WTC11 (cell line): ENCODE measurements around the gene KRT82. TPM values are rescaled to one million over a fixed set of nuclear protein-coding genes. Genes with fewer than 3 reads are reported as not detected.
A peak's percentile ranks its signal among the peaks of the same experiment; 100 is the strongest.

Experiments used
- ATAC-seq: fragments of 200-7000 bp; cut with Tn5 transposase; 2 replicates; pipeline ENCODE4 v1.10.0; 2021; ENCODE audit warnings: mild to moderate bottlenecking, moderate library complexity
- CTCF ChIA-PET: fragments of 300-600 bp; sonication (Branson Sonifier 250); formaldehyde crosslinking; loops from one replicate; lab custom pipeline; 2021; ENCODE audit warnings: antibody characterized with exemption; lab: Charles Lee
- POLR2A ChIA-PET: fragments of 350-600 bp; sonication (Branson Sonifier 250); formaldehyde crosslinking; loops from one replicate; lab custom pipeline; 2021; ENCODE audit warnings: antibody characterized with exemption; lab: Charles Lee
- DNase-seq: peaks from one replicate; pipeline ENCODE4 v3.0.0; 2021; ENCODE audit warnings: low spot score
- H3K27ac Mint-ChIP-seq: 2 replicates; pipeline ENCODE4 v1.8.0; 2021; ENCODE audit warnings: mixed read lengths
- H3K27me3 Mint-ChIP-seq: 2 replicates; pipeline ENCODE4 v1.8.0; 2021; ENCODE audit warnings: low read depth, mild to moderate bottlenecking, moderate library complexity, mixed read lengths
- H3K36me3 Mint-ChIP-seq: 2 replicates; pipeline ENCODE4 v1.8.0; 2021; ENCODE audit warnings: mixed read lengths
- H3K4me1 Mint-ChIP-seq: 2 replicates; pipeline ENCODE4 v1.8.0; 2022; ENCODE audit warnings: mixed read lengths
- H3K4me3 Mint-ChIP-seq: 2 replicates; pipeline ENCODE4 v1.8.0; 2021; ENCODE audit warnings: mild to moderate bottlenecking, moderate library complexity, mixed read lengths
- H3K9me3 Mint-ChIP-seq: 2 replicates; pipeline ENCODE4 v1.8.0; 2021; ENCODE audit warnings: mixed read lengths
- CBFB ChIP-seq: sonication (generic); formaldehyde crosslinking; IDR thresholded peaks from 2 replicates; pipeline ENCODE4 v1.8.1; 2022; ENCODE audit warnings: mild to moderate bottlenecking, low read depth, missing genetic modification reagents
- CREB1 ChIP-seq: sonication (generic); formaldehyde crosslinking; IDR thresholded peaks from 2 replicates; pipeline ENCODE4 v1.8.0; 2023; ENCODE audit warnings: mild to moderate bottlenecking, missing genetic modification reagents
- CREM ChIP-seq: sonication (generic); formaldehyde crosslinking; IDR thresholded peaks from 2 replicates; pipeline ENCODE4 v1.8.1; 2022; ENCODE audit warnings: mild to moderate bottlenecking, missing genetic modification reagents, moderate library complexity
- E2F5 ChIP-seq: sonication (generic); formaldehyde crosslinking; IDR thresholded peaks from 2 replicates; pipeline ENCODE4 v1.8.1; 2022; ENCODE audit warnings: mild to moderate bottlenecking, moderate library complexity, missing genetic modification reagents
- ELF4 ChIP-seq: sonication (generic); formaldehyde crosslinking; IDR thresholded peaks from 2 replicates; pipeline ENCODE4 v1.8.1; 2022; ENCODE audit warnings: low read depth, mild to moderate bottlenecking, moderate library complexity, missing genetic modification reagents
- ETV6 ChIP-seq: sonication (generic); formaldehyde crosslinking; IDR thresholded peaks from 2 replicates; pipeline ENCODE4 v1.8.1; 2022; ENCODE audit warnings: mild to moderate bottlenecking, missing genetic modification reagents
- FOXP1 ChIP-seq: sonication (generic); formaldehyde crosslinking; IDR thresholded peaks from 2 replicates; pipeline ENCODE4 v1.8.0; 2022; ENCODE audit warnings: missing genetic modification reagents, mild to moderate bottlenecking, moderate library complexity, borderline replicate concordance
- GTF2I ChIP-seq: fragments of 250-450 bp; sonication (Bioruptor Pico); conservative IDR thresholded peaks from 2 replicates; pipeline ENCODE4 v1.4.0; 2021; ENCODE audit warnings: mild to moderate bottlenecking
- MAX ChIP-seq: sonication (generic); formaldehyde crosslinking; IDR thresholded peaks from 2 replicates; pipeline ENCODE4 v1.8.0; 2022; ENCODE audit warnings: mild to moderate bottlenecking, missing genetic modification reagents
- MLX ChIP-seq: sonication (generic); formaldehyde crosslinking; IDR thresholded peaks from 2 replicates; pipeline ENCODE4 v1.8.1; 2023; ENCODE audit warnings: mild to moderate bottlenecking, missing genetic modification reagents, moderate library complexity
- TCF7 ChIP-seq: sonication (generic); formaldehyde crosslinking; IDR thresholded peaks from 2 replicates; pipeline ENCODE4 v1.8.0; 2022; ENCODE audit warnings: mild to moderate bottlenecking, low read depth, missing genetic modification reagents, moderate library complexity
- ZNF232 ChIP-seq: sonication (generic); formaldehyde crosslinking; IDR thresholded peaks from 2 replicates; pipeline ENCODE4 v1.8.0; 2022; ENCODE audit warnings: mild to moderate bottlenecking, missing genetic modification reagents
- ZNF263 ChIP-seq: sonication (generic); formaldehyde crosslinking; IDR thresholded peaks from 2 replicates; pipeline ENCODE4 v1.8.1; 2022; ENCODE audit warnings: low read depth, mild to moderate bottlenecking, moderate library complexity, missing genetic modification reagents
- ZNF425 ChIP-seq: fragments of 250-450 bp; sonication (Bioruptor Pico); conservative IDR thresholded peaks from 2 replicates; pipeline ENCODE4 v1.9.0; 2021; ENCODE audit warnings: mild to moderate bottlenecking
- ZNF512 ChIP-seq: sonication (generic); formaldehyde crosslinking; IDR thresholded peaks from 2 replicates; pipeline ENCODE4 v1.8.1; 2022; ENCODE audit warnings: missing genetic modification reagents, borderline replicate concordance
- ZSCAN18 ChIP-seq: fragments of 250-450 bp; sonication (Bioruptor Pico); IDR thresholded peaks from 2 replicates; pipeline ENCODE4 v2.1.2; 2022; ENCODE audit warnings: mild to moderate bottlenecking, moderate library complexity
- total RNA-seq: library from RNA; stranded (reverse); gene quantifications from 3 replicates; pipeline ENCODE4 v1.2.3, GENCODE V29; 2021

The KRT82 gene
- total RNA-seq, 1 experiment from 2014 or later, result not detected

GRCh38 chr12:52371716-52372115, 34.4 kb downstream of the KRT82 start (continued):
- TF ChIP-seq FOXP1 (no peak), CBFB (no peak), ZNF512 (no peak), CREM (CRISPR knock-in tag) (no peak), ETV6 (CRISPR knock-in tag) (no peak)

GRCh38 chr12:52370926-52371608, 35.1 kb downstream of the KRT82 start:
- H3K4me1 Mint-ChIP-seq, result no peaks in the 10 kb centered on the region
- H3K4me3 Mint-ChIP-seq, result no peak overlapping the region
- ChIA-PET CTCF (interaction anchor here (0.5 to 3.2 kb wide), 10 partner anchors 9 to 509 kb away, joined by 3 to 21 read pairs (median 6); no protein-coding TSS in a partner anchor), POLR2A (no interaction called here)
- H3K27me3 Mint-ChIP-seq, result no peaks in the 10 kb centered on the region
- no peaks in the 10 kb centered on the region for H3K36me3 Mint-ChIP-seq
- DNase-seq (no peak), ATAC-seq (no peak)
- H3K27ac Mint-ChIP-seq, result 0 out of 2 replicates have a peak overlapping the region, but pooled peaks have one; percentile 6
- no peaks in the 10 kb centered on the region for H3K9me3 Mint-ChIP-seq
- TF ChIP-seq MLX (no peak), ZNF232 (no peak), ELF4 (CRISPR knock-in tag) (no peak), MAX (CRISPR knock-in tag) (no peak), CREB1 (CRISPR knock-in tag) (no peak), GTF2I (CRISPR knock-in tag) (no peak), ZNF512 (no peak), ZSCAN18 (CRISPR knock-in tag) (no peak), TCF7 (CRISPR knock-in tag) (no peak)
- TF ChIP-seq, all 79 proteins: peak for 0

GRCh38 chr12:52369809-52370208, 36.3 kb downstream of the KRT82 start:
- DNase-seq, result no peak
- ChIA-PET CTCF (interaction anchor here (0.9 to 2.3 kb wide), 9 partner anchors 11 to 611 kb away, joined by 4 to 10 read pairs (median 5); no protein-coding TSS in a partner anchor), POLR2A (no interaction called here)
- Mint-ChIP-seq H3K27ac (no peak overlapping the region), H3K4me3 (no peak overlapping the region), H3K27me3 (no peaks in the 10 kb centered on the region), H3K36me3 (no peaks in the 10 kb centered on the region), H3K4me1 (no peaks in the 10 kb centered on the region), H3K9me3 (no peaks in the 10 kb centered on the region)
- TF ChIP-seq MAX (CRISPR knock-in tag), result no peak
- no peak for ATAC-seq

GRCh38 chr12:52369211-52369610, 36.9 kb downstream of the KRT82 start:
- Mint-ChIP-seq H3K27ac (no peak overlapping the region), H3K4me3 (no peak overlapping the region), H3K4me1 (no peaks in the 10 kb centered on the region), H3K36me3 (no peaks in the 10 kb centered on the region), H3K9me3 (no peaks in the 10 kb centered on the region), H3K27me3 (no peaks in the 10 kb centered on the region)
- DNase-seq (no peak), ATAC-seq (no peak)
- TF ChIP-seq ZNF425 (CRISPR knock-in tag) (no peak), E2F5 (CRISPR knock-in tag) (no peak), ZNF263 (CRISPR knock-in tag) (no peak)
- POLR2A ChIA-PET, result no interaction called here
- CTCF ChIA-PET, result interaction anchor here (1.0 to 2.3 kb wide), 11 partner anchors 9 to 612 kb away, joined by 3 to 8 read pairs (median 4); no protein-coding TSS in a partner anchor
